ENCODE data around the gene ZP2. TPM values are rescaled to one million over a fixed set of nuclear protein-coding genes. Genes with fewer than 3 reads are reported as not detected.

ZP2 gene
- total RNA-seq, 4 donors from 2014 or later: 0.63 TPM; not detected in 3

DNA sequence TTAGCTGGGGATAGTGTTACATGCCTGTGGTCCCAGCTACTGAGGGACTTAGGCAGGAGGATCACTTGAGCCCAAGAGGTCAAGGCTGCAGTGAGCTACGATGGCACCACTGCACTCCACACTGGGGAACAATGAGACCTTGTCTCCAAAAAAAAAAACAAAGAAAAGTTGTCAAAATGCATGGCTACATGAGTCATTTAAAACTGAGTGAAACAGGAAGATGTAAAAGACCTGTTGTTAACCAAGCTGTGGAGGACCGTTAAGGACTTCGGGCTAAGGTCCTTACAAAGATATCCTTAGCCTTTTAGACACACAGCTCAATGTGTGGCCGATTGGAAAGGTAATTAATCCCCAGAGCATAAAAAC, 25.1 kb downstream of the ZP2 start:
- intact Hi-C loops (cut with DNase I): loop anchor here (5.0 kb wide), 1 partner anchor 371 kb away; no protein-coding TSS in a partner anchor
- no peak for DNase-seq

DNA sequence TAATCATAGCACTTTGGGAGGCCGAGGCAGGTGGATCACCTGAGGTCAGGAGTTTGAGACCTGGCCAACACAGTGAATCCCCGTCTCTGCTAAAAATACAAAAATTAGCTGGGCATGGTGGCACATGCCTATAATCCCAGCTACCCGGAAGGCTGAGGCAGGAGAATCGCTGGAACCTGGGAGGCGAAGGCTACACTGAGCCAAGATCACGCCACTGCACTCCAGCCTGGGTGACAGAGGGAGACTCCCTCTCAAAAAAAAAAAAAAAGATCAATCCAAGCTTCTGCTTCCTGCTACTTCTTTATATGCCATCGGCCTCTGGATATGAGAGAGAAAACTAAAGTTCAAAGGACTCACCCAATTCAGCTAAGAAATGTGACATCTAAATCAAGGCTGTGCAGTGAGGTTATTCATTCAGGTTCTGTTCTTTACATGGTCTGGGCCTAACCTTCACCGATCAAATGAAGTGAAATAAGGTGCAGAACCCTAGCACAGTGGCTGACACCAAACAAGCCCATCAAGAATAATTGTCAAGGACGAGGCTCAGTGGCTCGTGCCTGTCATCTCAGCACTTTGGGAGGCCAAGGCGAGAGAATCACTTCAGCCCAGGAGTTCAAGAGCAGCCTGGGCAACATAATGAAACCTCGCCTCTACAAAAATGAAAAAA, 25.6 kb downstream of the ZP2 start:
- WGBS, 2 donors: 88 to 89% methylated on average over 11 to 12 of the region's 12 CpGs
- TF ChIP-seq, protein P1, sequence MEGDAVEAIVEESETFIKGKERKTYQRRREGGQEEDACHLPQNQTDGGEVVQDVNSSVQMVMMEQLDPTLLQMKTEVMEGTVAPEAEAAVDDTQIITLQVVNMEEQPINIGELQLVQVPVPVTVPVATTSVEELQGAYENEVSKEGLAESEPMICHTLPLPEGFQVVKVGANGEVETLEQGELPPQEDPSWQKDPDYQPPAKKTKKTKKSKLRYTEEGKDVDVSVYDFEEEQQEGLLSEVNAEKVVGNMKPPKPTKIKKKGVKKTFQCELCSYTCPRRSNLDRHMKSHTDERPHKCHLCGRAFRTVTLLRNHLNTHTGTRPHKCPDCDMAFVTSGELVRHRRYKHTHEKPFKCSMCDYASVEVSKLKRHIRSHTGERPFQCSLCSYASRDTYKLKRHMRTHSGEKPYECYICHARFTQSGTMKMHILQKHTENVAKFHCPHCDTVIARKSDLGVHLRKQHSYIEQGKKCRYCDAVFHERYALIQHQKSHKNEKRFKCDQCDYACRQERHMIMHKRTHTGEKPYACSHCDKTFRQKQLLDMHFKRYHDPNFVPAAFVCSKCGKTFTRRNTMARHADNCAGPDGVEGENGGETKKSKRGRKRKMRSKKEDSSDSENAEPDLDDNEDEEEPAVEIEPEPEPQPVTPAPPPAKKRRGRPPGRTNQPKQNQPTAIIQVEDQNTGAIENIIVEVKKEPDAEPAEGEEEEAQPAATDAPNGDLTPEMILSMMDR (IDR thresholded peaks at IDR 0.05): no peak
- no peak for TF ChIP-seq POLR2A (IDR thresholded peaks at IDR 0.05)

More for the DNA sequence above, 25.1 kb downstream of the ZP2 start:
- H3K9me3 ChIP-seq: no peaks in the 10 kb centered on the region
- peaks cover 0 to 11% of the 10 kb centered on the region in 2 donors for H3K36me3 ChIP-seq
- no peak overlapping the region for H3K4me3 ChIP-seq (replicated peaks in 1 of 3)
- no peaks in the 10 kb centered on the region for H3K27me3 ChIP-seq
- TF ChIP-seq POLR2A (IDR thresholded peaks at IDR 0.05): no peak
- TF ChIP-seq, protein P1 (IDR thresholded peaks at IDR 0.05): no peak
- no peaks in the 10 kb centered on the region for H3K4me1 ChIP-seq
- H3K27ac ChIP-seq: no peak overlapping the region
- whole genome bisulfite sequencing, 2 donors: 59 to 60% methylated on average over 4 of the region's 4 CpGs

DNA sequence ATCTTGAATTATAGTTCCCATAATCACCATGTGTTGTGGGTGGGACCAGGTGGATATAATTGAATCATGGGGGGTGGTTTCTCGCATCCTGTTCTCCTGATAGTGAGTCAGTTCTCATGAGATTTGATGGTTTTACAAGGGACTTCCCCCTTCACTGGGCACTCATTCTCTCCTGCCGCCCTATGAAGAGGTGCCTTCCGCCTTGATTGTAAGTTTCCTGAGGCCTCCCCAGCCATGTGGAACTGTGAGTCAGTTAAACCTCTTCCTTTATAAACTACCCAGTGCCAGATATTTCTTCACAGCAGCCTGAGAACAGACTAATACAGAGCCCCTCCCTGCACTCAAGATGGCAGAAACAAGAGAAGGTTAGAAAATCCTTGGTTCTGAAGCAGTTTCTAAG, 26.5 kb downstream of the ZP2 start:
- TF ChIP-seq, protein P1 (IDR thresholded peaks at IDR 0.05): no peak
- no peak for TF ChIP-seq POLR2A (IDR thresholded peaks at IDR 0.05)
- intact Hi-C loops (cut with DNase I): loop anchor here (5.0 kb wide), 1 partner anchor 372 kb away; no protein-coding TSS in a partner anchor

More for the DNA sequence above, 25.6 kb downstream of the ZP2 start:
- Histone ChIP-seq H3K9me3 (no peaks in the 10 kb centered on the region), H3K27me3 (no peaks in the 10 kb centered on the region), H3K27ac (no peak overlapping the region), H3K4me1 (no peaks in the 10 kb centered on the region), H3K36me3 (peaks cover 0 to 15% of the 10 kb centered on the region in 2 donors), H3K4me3 (replicated peaks in 1 of 3) (no peak overlapping the region)
- intact Hi-C loops (cut with DNase I): loop anchor here (5.0 kb wide), 1 partner anchor 372 kb away; no protein-coding TSS in a partner anchor
- no peak for DNase-seq

DNA sequence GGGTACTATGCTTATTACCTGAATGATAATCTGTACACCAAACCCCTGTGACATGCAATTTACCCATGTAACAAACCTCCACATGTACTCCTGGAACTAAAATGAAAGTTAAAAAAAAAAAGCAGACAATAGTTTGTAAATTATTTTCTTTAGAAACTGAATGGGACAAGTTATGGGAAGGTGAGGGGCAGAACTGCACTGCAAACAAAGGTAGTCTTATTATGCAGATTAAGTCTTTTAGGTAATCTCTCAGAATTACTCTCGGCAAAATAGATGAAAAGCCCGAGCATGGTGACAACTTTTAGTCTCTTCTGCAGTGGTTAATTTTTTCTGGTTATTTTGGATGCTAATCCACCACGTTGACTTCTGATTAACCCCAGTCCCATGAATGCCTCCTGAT, 27.4 kb downstream of the ZP2 start:
- Histone ChIP-seq H3K4me1 (no peaks in the 10 kb centered on the region), H3K27me3 (no peaks in the 10 kb centered on the region), H3K36me3 (peaks cover 6 to 22% of the 10 kb centered on the region in 2 donors), H3K9me3 (no peaks in the 10 kb centered on the region), H3K27ac (no peak overlapping the region), H3K4me3 (replicated peaks in 1 of 3) (no peak overlapping the region)
- 89 to 93% methylated on average over 3 of the region's 3 CpGs for WGBS, 2 donors
- no peak for TF ChIP-seq POLR2A (IDR thresholded peaks at IDR 0.05)
- TF ChIP-seq, protein P1 (IDR thresholded peaks at IDR 0.05): no peak
- no peak for DNase-seq
- intact Hi-C loops (cut with DNase I): no loop called here

More for the DNA sequence above, 26.5 kb downstream of the ZP2 start:
- Histone ChIP-seq H3K27ac (no peak overlapping the region), H3K4me1 (no peaks in the 10 kb centered on the region), H3K4me3 (replicated peaks in 1 of 3) (no peak overlapping the region), H3K36me3 (peaks cover 3 to 16% of the 10 kb centered on the region in 2 donors), H3K27me3 (no peaks in the 10 kb centered on the region), H3K9me3 (no peaks in the 10 kb centered on the region)
- DNase-seq: no peak
- 83 to 91% methylated on average over 3 of the region's 3 CpGs for WGBS, 2 donors

DNA sequence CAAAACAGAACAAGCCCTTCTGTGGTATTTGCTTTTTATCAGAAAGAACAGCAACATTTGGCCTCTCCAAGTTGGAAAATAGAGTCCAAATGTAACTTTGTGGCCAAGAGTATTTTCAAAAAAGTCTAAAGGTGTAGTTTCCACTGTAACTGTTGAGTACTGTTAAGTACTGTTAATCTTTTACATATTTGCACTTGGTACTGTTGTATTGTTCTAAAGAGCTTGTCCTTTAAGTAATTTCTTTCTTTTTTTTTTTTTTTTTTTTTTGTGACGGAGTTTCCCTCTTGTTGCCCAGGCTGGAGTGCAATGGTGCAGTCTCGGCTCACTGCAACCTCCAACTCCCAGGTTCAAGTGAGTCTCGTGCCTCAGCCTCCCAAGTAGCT, 31.4 kb downstream of the ZP2 start:
- intact Hi-C loops (cut with DNase I): no loop called here
- Histone ChIP-seq H3K4me3 (replicated peaks in 1 of 3) (no peak overlapping the region), H3K27ac (no peak overlapping the region), H3K9me3 (no peaks in the 10 kb centered on the region), H3K36me3 (peaks cover 16 to 25% of the 10 kb centered on the region in 2 donors), H3K4me1 (no peaks in the 10 kb centered on the region), H3K27me3 (no peaks in the 10 kb centered on the region)
- 83% methylated on average over 3 of the region's 3 CpGs for WGBS, 2 donors
- DNase-seq: no peak
- no peak for TF ChIP-seq POLR2A (IDR thresholded peaks at IDR 0.05)
- TF ChIP-seq, protein P1 (IDR thresholded peaks at IDR 0.05): no peak
